Dermis microvascular lymphatic vessel endothelial cell (primary cell): Measurements from ENCODE around the gene BRWD1. TPM values are rescaled to one million over a fixed set of nuclear protein-coding genes. Genes with fewer than 3 reads are reported as not detected.

Source experiments
- DNase-seq, 2 donors: peaks; one replicate each; pipeline versions ENCODE4 v3.0.0 to v3.0.0-alpha.2; 2010; ENCODE audit warnings: low read depth in 2 of 2
- total RNA-seq: library from RNA; depleted of rRNA; stranded (reverse); fragments of >200 nt; gene quantifications from 2 replicates; pipeline ENCODE4 v1.2.1, GENCODE V29; 2014

The BRWD1 gene
- total RNA-seq: 34.3 and 50.7 TPM in 2 replicates

DNA sequence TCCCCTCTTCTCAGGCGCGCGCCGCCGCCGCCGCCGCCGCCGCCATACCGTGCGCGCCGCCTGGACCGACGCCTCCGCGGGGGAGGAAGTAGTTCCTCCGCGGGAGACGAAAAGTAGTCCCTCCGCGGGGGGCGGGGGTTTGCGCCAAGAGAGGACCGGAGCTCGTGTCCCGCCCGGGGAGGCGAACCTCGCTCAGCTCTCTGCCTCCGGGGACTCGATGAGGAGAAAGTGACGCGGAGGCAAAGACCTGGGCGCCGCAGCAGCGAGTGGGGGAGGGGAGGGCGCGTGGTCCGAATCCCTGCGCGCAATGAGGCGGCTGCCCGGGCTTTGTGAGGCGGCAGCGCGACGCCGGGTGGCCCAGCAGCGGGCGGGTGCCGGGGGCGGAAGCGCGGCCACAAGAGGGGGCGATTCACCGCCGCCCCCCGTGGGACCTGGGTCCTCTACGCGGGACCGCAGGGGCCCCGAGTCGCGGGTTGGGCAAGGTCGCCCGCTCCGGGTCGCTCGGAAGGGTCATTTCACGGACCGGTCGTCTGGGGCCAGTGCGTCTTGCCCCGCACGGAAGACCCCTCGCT, at the start of gene BRWD1:
TSS of gene BRWD1 (minus strand) at position 62 of the 572 bp plus-strand sequence. CDS start 141 bp downstream, outside the sequence.
- DNase-seq: peak; percentile 68 to 89

DNA sequence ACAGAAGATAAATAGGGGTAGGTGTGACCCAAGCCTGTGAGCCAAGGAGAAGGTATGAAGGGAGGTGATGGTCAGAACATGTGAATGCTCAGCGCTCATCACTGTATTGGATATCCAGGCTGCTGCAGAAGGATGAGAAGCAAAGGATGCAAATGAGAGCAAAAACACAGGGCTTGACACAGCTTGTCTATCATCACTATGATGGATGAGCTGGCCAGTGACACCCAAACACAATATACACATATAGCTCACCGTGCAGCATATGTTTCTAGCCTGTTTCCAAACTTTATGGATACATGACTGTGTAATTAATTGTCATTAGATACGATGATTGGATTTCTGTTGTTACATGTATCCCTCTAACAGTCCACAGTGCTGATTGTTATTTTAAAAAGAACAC, 49.3 kb upstream of the BRWD1 start:
- no peak for DNase-seq

DNA sequence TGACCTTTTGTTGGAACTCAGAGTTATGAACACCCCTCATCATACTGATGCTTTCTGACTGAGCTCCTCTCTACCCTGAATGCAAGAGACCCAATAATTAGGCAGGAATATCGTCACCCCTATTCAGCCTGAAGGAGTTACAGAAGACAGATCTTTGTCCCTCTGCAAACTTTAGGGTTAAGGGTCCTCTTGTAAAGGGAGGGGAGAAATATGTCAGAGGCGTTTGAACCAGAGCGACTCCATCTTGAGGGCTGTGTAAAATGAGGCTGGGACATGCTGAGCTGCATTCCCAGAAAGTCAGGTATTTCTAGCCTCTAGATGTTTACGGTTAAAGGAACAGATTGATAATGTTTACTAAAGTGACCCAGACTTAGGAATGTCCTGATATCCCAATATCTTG, 46.0 kb upstream of the BRWD1 start:
- DNase-seq: no peak

DNA sequence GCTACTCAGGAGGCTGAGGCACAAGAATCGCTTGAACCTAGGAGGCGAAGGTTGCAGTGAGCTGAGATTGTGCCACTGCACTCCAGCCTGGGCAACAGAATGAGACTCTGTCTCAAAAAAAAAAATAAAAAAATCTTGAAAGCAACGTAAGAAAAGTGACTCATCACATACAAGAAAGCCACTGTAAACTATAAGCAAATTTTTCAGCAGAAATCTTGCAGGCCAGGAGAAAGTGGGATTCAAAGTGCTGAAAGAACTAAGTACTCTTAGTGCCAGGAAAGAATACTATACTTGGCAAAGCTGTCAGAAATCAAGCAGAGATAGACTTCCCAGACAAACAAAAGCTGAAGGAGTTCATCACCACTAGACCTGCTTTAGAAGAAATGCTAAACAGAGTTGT, 39.9 kb upstream of the BRWD1 start:
- DNase-seq: no peak

DNA sequence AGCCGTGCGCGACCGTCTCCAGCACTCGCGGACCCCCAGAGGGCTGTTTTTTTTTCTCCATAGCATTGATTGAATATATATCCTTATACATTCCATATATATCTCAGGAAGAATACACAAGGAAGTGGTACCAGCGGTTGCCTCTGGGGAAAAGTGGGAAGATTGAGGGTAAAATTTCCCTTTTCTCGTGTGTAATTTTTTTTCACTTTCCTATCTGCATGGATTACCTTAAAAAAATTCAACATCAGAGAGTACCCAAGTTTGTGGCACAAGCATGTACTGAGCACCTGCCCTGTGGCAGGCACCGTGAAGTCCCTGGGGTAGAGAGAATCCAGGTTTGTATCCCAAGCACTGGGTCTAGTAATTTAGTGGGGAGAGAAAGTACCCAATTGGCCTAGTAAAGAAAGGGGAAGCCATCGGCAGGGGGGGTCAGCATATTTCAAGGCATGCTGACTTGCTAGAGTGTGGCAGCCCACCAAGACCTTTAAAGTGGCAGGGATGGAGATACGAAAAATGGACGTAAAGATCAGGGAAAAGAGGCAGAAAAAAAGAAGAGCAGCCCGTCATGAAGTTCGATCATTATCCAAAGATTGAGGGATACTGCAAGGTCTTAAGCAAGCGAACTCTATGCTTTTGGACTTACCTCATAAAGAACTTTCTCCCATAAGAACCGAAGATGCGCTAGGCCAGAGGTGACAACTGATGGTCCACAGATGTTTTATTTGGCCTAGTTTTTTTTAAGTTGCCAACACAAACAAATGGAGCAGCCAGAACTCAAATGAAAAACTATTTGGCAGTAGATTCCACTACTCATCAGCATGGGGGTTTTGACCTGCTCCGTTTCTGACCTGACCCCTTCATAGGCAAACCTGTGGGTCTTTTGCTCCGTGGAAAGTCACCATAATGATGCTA, 36.9 kb upstream of the BRWD1 start:
- no peak for DNase-seq

DNA sequence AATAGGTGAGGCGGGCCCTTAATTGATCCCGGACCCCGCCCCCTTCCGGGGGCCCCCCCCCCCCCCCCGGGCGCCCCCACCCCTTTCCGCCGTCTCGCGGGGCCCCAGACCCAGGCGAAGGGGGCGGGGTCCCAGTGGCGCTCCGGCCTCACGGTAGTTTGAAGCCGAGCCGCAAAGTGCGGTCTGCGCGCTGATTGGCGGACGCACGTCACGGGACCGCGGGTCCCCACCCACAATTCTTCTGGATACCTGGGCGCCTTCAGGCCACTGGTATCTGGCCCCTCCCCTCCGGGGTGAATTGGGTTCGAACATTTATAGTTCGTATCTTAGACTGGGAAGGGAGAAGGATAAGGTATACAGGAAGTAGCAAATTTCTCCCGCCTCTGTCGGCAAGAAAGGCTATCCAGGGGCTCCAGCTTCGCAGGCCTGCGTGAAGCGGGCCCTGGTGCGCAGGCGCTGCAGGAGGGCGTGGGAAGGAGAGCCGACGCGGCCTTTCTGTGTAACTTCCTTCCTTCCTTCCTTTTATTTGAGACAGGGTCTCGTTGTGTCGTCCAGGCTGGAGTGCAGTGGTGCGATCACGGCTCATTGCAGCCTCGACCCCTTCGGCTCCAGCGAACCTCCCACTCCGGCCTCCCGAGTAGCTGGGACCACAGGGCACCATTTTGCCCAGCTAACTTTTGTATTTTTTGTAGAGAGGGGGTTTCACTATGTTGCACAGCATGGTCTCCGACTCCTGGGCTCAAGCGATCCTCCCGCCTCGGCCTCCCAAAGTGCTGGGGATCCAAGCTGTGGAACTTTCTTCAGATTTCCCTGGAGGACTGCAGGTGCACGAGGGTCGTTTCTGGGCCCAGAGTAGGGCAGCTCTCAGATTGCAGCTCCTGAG, 36.0 kb upstream of the BRWD1 start:
- peak; percentile 91 to 96 for DNase-seq

DNA sequence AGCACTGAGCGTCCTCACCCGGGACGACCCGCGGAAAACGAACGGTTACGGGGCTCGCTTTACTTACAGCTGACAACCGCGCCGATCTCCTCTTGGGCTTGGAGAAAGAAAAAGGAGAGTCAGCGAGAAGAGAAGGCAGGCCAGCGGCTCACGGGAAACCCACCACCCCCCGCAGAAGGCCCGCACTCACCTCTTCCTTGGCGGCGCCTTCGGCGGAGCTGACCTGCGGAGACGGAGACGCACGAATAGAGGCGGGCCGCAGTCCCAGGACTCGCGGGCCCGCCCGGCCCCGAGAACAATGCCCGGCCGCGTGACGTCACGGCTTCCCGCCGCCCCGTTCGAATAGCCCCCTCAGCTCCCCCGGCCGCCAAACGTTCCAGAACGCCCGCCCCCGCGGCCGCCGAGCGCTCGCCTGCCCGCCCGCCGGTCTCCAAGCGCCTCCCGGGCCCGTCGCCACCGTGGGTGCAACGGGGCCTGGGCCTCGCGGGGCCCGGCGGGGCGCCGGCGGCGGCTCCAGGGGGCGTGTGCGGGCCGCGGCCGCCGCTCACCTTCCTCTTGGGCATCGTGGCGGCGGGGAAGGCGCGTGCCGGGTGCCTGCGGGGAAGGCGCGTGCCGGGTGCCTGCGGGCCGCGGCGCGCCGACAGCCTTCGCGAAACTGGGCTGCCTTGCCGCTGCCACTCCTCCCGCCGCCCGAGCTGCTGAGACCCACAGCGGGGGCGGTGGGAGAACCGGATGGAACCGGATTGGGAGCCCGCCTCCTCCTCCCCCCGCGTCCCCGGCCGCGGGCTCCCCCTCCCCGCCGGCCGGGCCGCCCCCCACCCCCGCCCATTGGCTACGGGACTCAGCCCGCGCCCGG, 35.2 kb upstream of the BRWD1 start, which contains the start of gene HMGN1:
TSS of gene HMGN1 (minus strand) at position 734 of the 856 bp plus-strand sequence. CDS start at position 563, 171 bp downstream.
- DNase-seq: peak; percentile 40 to 89

DNA sequence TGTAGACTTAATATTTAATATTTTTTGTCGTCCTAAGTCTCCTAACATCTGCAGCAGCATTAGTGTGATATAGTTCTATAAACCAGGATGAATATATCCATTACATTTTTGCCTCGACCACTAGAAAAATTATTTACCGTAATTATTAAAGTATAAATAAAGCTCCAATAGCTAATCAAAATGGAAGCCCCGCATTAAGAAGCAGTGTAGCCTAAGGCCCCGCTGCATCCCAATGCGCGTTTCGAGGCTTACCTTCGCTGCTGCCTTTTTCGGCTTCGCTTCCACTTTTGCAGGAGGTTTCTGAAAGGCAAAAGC, 34.6 kb upstream of the BRWD1 start:
- no peak for DNase-seq

DNA sequence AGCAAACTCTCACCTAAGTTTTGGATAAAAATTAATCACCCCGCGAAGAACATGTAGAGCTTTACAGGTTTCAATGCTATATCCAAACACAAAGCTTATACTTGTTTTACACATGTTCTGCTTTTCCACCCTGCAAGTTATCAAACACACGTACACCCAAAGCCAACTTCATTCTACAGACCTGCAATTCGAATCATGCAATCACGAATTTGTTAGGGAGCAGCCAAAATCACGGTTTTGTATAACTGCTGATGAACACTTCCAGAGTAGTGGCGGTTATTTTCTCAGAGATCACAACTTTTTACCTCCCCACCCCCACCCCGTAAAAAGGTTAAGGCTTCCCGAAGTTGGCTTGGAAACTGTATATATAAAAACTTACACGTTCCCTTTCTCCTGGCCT, 34.1 kb upstream of the BRWD1 start:
- DNase-seq: no peak

DNA sequence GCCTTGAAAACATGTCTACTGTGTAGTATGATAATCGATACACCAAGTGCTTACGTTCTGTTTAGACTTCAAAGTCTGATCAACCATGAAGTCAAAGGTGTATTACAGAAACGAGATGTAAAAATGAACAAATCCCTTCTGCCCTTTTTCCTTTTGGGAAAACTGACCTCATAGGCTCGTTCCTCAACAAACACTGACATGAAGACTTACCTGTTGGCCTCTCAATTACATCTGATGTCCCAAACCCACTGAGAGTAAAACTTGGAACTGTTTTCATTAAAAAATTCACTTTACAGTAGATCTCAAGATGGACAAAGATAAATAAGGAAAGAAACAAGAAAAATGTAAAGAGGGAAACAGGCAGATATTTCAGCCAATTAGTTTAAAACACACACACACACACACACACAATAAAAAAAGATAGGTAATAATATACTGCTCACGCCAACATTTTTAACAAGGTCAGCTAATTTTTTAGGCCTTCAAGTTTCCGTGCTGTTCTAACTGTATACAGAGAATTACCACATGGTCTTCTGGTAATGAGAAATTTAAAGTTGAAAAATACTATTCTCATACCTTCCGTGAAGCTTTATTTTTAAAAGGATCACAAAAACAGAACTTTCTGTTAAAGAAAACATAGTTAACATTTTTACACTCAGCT, 33.4 kb upstream of the BRWD1 start:
- no peak for DNase-seq

DNA sequence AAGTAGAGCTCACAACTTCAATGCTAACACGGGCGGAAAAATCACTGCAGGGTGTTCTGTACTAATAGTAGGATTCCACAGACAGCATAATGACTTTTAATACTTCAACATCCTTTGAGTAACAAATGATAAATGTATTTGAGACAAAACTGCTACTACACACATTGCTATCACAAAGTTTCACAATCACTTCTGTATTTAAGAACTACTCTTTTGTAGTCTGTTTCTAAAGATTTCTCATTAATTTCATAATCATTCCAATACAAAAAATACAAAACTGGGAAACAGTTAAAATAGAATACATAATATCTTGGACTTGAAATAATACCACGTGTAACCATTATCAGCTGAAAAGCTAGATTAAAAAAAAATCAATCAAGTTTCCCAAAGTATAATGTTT, 32.8 kb upstream of the BRWD1 start:
- no peak for DNase-seq

DNA sequence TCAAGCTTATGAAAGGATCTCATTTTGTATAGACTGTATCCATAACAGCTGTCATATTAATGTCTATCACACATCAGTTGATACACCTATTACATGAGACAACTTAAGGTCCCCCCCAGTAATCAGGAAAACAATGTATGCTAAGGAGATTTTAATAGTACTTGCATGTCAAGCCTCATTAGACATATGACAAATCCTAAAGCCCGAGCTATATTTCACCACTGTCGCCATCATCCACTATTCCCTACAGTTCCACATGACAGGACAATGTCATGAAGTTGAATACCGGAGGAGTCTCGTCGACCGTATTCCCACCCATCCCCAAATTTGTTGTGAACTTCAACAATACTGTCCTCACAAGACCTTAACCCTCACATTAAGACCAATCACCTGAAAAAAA, 32.0 kb upstream of the BRWD1 start:
- no peak for DNase-seq

DNA sequence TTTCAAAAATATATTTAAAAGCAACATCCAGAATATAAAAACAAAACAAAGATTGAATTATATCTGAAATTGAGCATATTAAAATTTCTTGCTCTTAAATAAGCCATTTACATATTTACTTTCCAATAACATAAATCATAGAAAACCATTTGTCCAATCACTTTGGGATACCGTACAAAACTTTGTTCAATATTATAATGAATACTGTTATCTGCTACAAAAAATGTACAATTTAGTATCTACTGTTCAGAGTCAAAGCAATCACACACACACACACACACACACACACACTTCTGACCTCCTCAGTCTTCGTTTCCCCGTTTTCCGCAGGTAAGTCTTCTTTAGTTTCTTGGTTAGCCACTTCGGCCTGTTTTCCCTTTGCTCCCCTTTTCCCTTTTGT, 31.4 kb upstream of the BRWD1 start:
- DNase-seq: no peak

DNA sequence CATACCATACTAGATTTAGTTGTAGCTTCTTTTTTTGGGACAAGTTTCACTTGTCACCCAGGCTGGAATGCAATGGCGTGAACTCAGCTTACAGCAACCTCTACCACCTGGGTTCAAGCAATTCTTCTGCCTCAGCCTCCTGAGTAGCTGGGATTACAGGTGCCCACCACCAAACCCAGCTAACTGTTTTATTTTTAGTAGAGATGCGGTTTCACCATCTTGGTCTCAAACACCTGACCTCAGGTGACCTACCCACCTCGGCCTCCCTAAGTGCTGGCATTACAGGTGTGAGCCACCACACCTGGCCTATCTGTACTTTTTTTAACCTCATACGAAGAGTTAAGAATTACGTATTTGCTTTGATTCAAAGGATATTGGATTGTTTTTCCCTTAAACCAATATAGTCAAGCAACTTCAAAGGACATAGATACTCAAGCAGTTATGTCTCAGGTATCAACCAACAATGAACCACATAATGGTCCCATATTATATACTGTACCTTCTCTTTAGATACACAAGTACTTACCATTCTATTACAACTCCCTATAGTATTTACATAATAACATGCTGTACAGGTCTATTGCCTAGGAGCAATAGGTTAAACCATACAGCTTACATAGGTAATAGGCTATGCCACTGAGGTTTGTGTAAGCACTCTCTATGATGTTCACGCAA, 28.0 kb upstream of the BRWD1 start:
- DNase-seq: no peak

DNA sequence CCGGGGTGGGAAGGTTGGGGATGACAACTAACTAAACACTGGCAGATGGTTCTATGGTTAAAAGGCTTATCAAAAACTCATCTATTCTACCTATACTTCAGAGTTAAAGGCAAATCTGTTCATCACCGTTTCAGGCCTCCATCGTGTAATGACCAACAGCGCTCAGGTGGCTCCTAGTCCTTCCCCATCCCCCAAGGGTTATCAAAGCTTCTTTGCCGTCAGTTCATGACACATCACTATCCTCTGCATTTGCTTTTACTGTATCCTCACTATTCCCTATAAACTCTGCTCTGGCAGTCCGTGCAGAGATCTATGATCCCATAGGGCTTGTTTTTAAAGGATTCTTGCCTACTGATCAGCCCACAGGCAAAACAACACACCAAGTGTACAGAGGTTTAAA, 27.3 kb upstream of the BRWD1 start:
- no peak for DNase-seq

DNA sequence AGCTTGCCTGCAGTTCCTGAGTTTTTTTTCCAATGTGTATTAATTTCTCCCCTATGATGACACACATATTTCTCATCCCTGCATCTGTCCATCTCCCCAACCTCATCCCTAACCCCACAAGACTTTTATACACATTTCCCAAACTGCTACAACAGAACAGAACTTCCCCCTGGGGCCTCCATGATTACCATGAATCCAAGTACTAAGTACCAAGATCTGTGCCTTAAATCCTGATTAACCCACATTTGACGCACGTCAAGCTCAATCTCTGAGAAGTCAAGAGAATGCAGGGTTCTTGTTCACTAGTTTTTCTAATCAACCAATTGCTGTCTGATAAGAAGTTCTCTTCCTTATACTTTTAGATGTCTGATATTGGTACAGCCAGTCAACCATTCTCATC, 25.8 kb upstream of the BRWD1 start:
- DNase-seq: no peak

DNA sequence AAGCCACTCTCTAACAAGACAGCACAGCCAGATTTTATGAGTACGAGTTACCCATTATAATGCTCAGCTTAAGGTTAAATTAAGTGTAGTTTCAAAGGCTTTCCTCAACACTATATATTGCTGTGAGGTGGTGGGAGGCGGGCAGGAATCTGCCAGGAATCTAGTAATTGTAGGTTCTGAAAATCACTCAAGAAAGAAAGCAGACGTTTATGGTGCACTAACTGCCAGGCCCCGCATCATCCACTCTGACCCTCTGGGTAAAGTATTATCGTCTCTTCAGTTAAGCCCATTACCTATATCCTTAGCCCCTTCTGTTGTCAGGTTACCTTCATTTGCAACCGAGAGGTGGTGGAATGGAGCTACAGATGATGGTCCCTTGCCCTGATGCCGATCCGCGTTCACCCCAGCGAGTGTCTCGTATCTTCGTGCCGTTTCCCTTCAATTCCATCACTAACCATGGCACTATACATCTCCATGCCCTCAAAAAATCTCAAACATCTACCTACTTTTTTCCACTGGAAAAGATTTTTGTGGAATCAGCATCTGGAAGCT, 23.1 kb upstream of the BRWD1 start:
- DNase-seq: no peak

DNA sequence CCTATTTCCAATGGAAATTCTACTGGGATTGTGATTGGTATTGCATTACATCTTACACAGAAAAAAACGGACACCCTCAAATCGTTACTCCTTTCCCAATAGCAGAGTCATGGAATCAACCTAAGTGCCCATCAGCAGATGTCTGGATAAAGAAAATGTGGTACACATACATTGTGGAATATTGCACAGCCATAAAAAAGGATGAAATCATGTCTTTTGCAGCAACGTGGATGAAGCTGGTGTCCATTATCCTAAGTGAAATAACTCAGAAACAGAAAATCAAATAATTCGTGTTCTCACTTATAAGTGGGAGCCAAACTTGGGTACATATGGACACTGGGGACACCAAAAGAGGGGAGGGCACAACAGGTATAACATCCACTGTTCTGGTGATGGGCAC, 21.2 kb upstream of the BRWD1 start:
- no peak for DNase-seq

DNA sequence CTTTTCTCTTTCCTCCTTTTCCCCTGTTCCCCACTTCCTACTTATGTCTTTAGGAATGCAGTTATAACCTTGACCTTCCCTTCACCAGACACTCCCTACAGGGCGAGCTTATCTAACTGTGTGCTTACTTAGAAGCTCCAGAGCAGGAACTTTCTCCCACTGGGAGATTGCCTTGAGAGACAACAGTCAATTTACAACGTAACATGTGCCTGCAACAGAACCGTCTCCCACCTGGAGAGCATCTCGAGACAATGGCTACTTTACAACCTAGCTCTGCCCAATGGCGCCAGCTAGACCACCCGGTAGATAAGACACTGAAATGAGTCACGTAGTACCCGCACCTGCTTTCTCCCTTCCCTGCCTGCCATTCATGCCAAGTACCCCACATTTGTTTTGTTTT, 18.7 kb upstream of the BRWD1 start:
- DNase-seq: no peak

DNA sequence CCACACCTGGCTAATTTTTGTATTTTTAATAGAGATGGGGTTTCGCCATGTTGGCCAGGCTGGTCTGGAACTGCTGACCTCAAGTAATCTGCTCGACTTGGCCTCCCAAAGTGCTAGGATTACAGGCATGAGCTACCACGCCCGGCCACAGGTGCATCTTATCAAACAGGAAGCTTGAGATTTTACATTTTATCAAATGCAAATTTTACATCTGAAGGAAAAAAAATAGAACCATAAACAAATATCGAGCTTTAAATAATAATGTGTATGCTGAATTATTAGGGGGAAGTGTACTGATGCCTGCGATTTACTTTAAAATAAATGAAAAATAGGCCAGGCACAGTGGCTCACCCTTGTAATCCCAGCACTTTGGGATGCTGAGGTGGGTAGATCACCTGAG, 16.6 kb upstream of the BRWD1 start:
- DNase-seq: no peak
